Forelimb muscle (tissue), 1 donor: ENCODE results near the gene SELP. TPM values are rescaled to one million over a fixed set of nuclear protein-coding genes. Genes with fewer than 3 reads are reported as not detected.

Source experiments
- DNase-seq: peaks from one replicate; pipeline ENCODE4 v3.0.0-alpha.2; 2013; ENCODE audit warnings: low read depth
- polyA plus RNA-seq: library from polyadenylated mRNA; unstranded; fragments of 120-200 nt; gene quantifications from one replicate; pipeline ENCODE4 v1.2.1, GENCODE V29; 2013; ENCODE audit not compliant: insufficient read length

SELP gene
- polyA plus RNA-seq, 1 donor: 1.2 TPM

GRCh38 chr1:169620565-169620964 lies 9.4 kb downstream of the SELP start:
- no peak for DNase-seq

GRCh38 chr1:169618367-169618766 lies 11.6 kb downstream of the SELP start:
- DNase-seq: no peak

GRCh38 chr1:169615803-169616202 lies 14.1 kb downstream of the SELP start:
- no peak for DNase-seq

- no peak for DNase-seq
Measured at GRCh38 chr1:169610858-169611257, 19.1 kb downstream of the SELP start.

- DNase-seq: no peak
Measured at GRCh38 chr1:169610108-169610507, 19.8 kb downstream of the SELP start.

- DNase-seq: no peak
Measured at GRCh38 chr1:169608226-169608625, 21.7 kb downstream of the SELP start.

- DNase-seq: no peak
Measured at GRCh38 chr1:169604781-169605560, 25.0 kb downstream of the SELP start.

GRCh38 chr1:169601096-169601881 lies 28.6 kb downstream of the SELP start:
- no peak for DNase-seq

GRCh38 chr1:169595764-169596711 lies 33.9 kb downstream of the SELP start:
- DNase-seq: no peak

- DNase-seq: no peak
Measured at GRCh38 chr1:169594391-169594790, 35.5 kb downstream of the SELP start.

GRCh38 chr1:169590932-169591331 lies 39.0 kb downstream of the SELP start:
- no peak for DNase-seq

- no peak for DNase-seq
Measured at GRCh38 chr1:169588785-169589485, 41.0 kb downstream of the SELP start.

GRCh38 chr1:169588112-169588511 lies 41.8 kb downstream of the SELP start:
- DNase-seq: no peak

- DNase-seq: no peak
Measured at GRCh38 chr1:169586395-169587255, 43.3 kb downstream of the SELP start, which contains the start of gene F5. F5 (minus strand) TSS chr1:169586481; CDS start chr1:169586386, 95 bp downstream.

- no peak for DNase-seq
Measured at GRCh38 chr1:169586067-169586394, 43.9 kb downstream of the SELP start.

GRCh38 chr1:169585181-169585580 lies 44.7 kb downstream of the SELP start:
- no peak for DNase-seq

- no peak for DNase-seq
Measured at GRCh38 chr1:169584483-169585144, 45.3 kb downstream of the SELP start.

GRCh38 chr1:169577981-169578738 lies 51.8 kb downstream of the SELP start:
- no peak for DNase-seq

GRCh38 chr1:169576935-169577331 lies 53.0 kb downstream of the SELP start:
- DNase-seq: no peak
